Heart left ventricle (tissue), 16 donors: Measurements from ENCODE around the gene PRDM16. TPM values are rescaled to one million over a fixed set of nuclear protein-coding genes. Genes with fewer than 3 reads are reported as not detected.
A peak's percentile ranks its signal among the peaks of the same experiment; 100 is the strongest.

Source experiments
- ATAC-seq, 4 donors: fragments of 200-7000 bp; cut with Tn5 transposase; one replicate each; pipeline ENCODE4 v1.9.1; 2020 to 2022; ENCODE audit warnings: moderate library complexity in 4 of 4, mild to moderate bottlenecking in 3 of 4, moderate number of reproducible peaks in 1 of 4
- DNase-seq, 5 donors: peaks; one replicate each; pipeline ENCODE4 v3.0.0-alpha.2; 2020
- H3K27ac ChIP-seq, 12 donors: fragments of 200-600 bp; sonication (generic) in 4 of 12; one replicate each; pipeline versions ENCODE4 v1.5.0 to v1.8.0; 2016 to 2022; ENCODE audit warnings: mild to moderate bottlenecking in 2 of 12
- H3K27me3 ChIP-seq, 9 donors: fragments of 200-600 bp; sonication (generic) in 2 of 9; one replicate each; pipeline versions ENCODE4 v1.5.1 to v1.8.0; 2016 to 2022; ENCODE audit warnings: mild to moderate bottlenecking in 3 of 9
- H3K36me3 ChIP-seq, 9 donors: fragments of 200-600 bp; sonication (generic) in 2 of 9; one replicate each; pipeline versions ENCODE4 v1.5.0 to v1.8.0; 2018 to 2022; ENCODE audit warnings: mild to moderate bottlenecking in 2 of 9
- H3K4me1 ChIP-seq, 12 donors: fragments of 200-600 bp; sonication (generic) in 4 of 12; one replicate each; pipeline versions ENCODE4 v1.5.0 to v1.8.0; 2016 to 2022; ENCODE audit warnings: mild to moderate bottlenecking in 3 of 12
- H3K4me3 ChIP-seq, 12 donors: fragments of 200-600 bp; sonication (generic) in 4 of 12; one replicate each; pipeline versions ENCODE4 v1.5.0 to v1.8.0; 2017 to 2022; ENCODE audit warnings: mild to moderate bottlenecking in 9 of 12, moderate library complexity in 4 of 12
- H3K9me3 ChIP-seq, 12 donors: fragments of 200-600 bp; sonication (generic) in 4 of 12; one replicate each; pipeline versions ENCODE4 v1.5.0 to v1.8.0; 2016 to 2022; ENCODE audit warnings: mild to moderate bottlenecking in 1 of 12
- CTCF ChIP-seq, 12 donors: fragments of 200-600 bp; sonication (generic) in 4 of 12; IDR thresholded peaks; one replicate each; pipeline versions ENCODE4 v1.5.0 to v1.8.0; 2018 to 2022; ENCODE audit warnings: antibody characterized with exemption in 12 of 12, mild to moderate bottlenecking in 5 of 12
- POLR2A ChIP-seq, 2 donors: fragments of 450-650 bp; IDR thresholded peaks; one replicate each; pipeline ENCODE4 v1.6.1; 2017; ENCODE audit warnings: antibody characterized with exemption in 2 of 2, mild to moderate bottlenecking in 2 of 2, moderate library complexity in 2 of 2
- WGBS, 4 donors: extraction: QIAGEN DNeasy Blood & Tissue Kit in 2 of 4; methylation state at CpG; one replicate each; pipeline versions ENCODE4 v1.1.5 to v1.1.7; 2013 to 2018; 5-methylcytosine and 5-hydroxymethylcytosine counted together
- intact Hi-C, 10 donors: fragments of 100-400 bp; cut with DNase I; formaldehyde crosslinking; loops; one replicate each; pipeline versions ENCODE4 v1.11.1 to v1.14.2; 2022
- polyA plus RNA-seq, 2 donors: library from polyadenylated mRNA; stranded (reverse); fragments of 200-250 nt; gene quantifications; one replicate each; pipeline ENCODE4 v1.2.3, GENCODE V29; 2013
- total RNA-seq, 9 donors: library from RNA; depleted of rRNA in 2 of 9; stranded (reverse); fragments of >200 nt in 2 of 9; fragmentation: NEBNext Ultra II Directional in 3 of 9; extraction: Animal tissue kit (Norgen Biotek cat#: 25700) in 3 of 9; gene quantifications; one replicate each; pipeline versions ENCODE4 v1.1.0 to v1.2.4, GENCODE V29; 2016 to 2023
- donor health status: ischemic (EF 13 %, LVEDD 7.1; RV severe dilation, severe dysfunction).
- donor health status: healthy with polysubstance abuse.
- donor health status: DM: no; HTN: yes; CAD: no.
- donor health status: DM: no; HTN: no; CAD: no.
- donor health status: ischemic (EF 25% LVEDD 6.9; RV normal size, moderate dysfunction).
- donor health status: ischemic (EF 25% LVEDD 5.7; RV mildly dilated, moderate dysfunction).
- donor health status: healthy.
- donor health status: DM: yes; HTN: yes; CAD: no.
- donor health status: ischemic (EF 35%, LVEDD 5.7; RV mildly dilated, moderate dysfunction).
- donor health status: nonischemic (EF 11% LVEDD 7.7; RV severe dilation, severe dysfunction).
- donor health status: DM: yes; HTN: yes; CAD: no.
- donor health status: PGD.
- donor health status: ischemic (EF 29% LVEDD 5.4; RV normal size, mild dysfunction).
- donor health status: nonischemic (EF 23%, LVEDD 6.1; RV moderate dilation, normal function).

Gene PRDM16
- total and polyA plus RNA-seq, 11 donors: 6.0 to 22.7 (median 14.0) TPM

GRCh38 chr1:3105167-3105863 is 36.3 kb downstream of the PRDM16 start:
- DNase-seq: no peak
- 33 to 51% (median 45%) methylated on average over 19 to 24 of the region's 24 CpGs for WGBS, 4 donors
- Histone ChIP-seq H3K4me1 (peaks cover 0 to 43% (median 12%) of the 10 kb centered on the region in 12 donors), H3K4me3 (no peak overlapping the region), H3K36me3 (no peaks in the 10 kb centered on the region), H3K9me3 (peaks cover 0 to 10% (median 3%) of the 10 kb centered on the region in 12 donors), H3K27ac (no peak overlapping the region), H3K27me3 (no peaks in the 10 kb centered on the region)
- intact Hi-C loops: no loop called here
- peak in 1 of 4 donors; percentile 3 for ATAC-seq
- no peak for TF ChIP-seq POLR2A (IDR thresholded peaks at IDR 0.05)
- TF ChIP-seq CTCF (IDR thresholded peaks at IDR 0.05): no peak

GRCh38 chr1:3106216-3106615 is 37.2 kb downstream of the PRDM16 start:
- intact Hi-C loops: no loop called here
- peaks cover 0 to 10% (median 3%) of the 10 kb centered on the region in 12 donors for H3K9me3 ChIP-seq
- H3K4me3 ChIP-seq: no peak overlapping the region
- no peaks in the 10 kb centered on the region for H3K36me3 ChIP-seq
- no peak overlapping the region for H3K27ac ChIP-seq
- DNase-seq (no peak), ATAC-seq (peak in 1 of 4 donors; percentile 2)
- H3K27me3 ChIP-seq: no peaks in the 10 kb centered on the region
- 90 to 96% (median 92%) methylated on average over 8 of the region's 8 CpGs for WGBS, 4 donors
- TF ChIP-seq CTCF (IDR thresholded peaks at IDR 0.05): no peak
- TF ChIP-seq POLR2A (IDR thresholded peaks at IDR 0.05): no peak
- H3K4me1 ChIP-seq: peaks cover 0 to 38% (median 9%) of the 10 kb centered on the region in 12 donors

GRCh38 chr1:3107201-3107600 is 38.2 kb downstream of the PRDM16 start:
- Histone ChIP-seq H3K4me3 (no peak overlapping the region), H3K27me3 (no peaks in the 10 kb centered on the region), H3K9me3 (peaks cover 0 to 10% (median 3%) of the 10 kb centered on the region in 12 donors), H3K27ac (no peak overlapping the region), H3K36me3 (no peaks in the 10 kb centered on the region), H3K4me1 (peaks cover 0 to 35% (median 5%) of the 10 kb centered on the region in 12 donors)
- DNase-seq: no peak
- TF ChIP-seq CTCF (IDR thresholded peaks at IDR 0.05) (no peak), POLR2A (IDR thresholded peaks at IDR 0.05) (no peak)
- intact Hi-C loops: no loop called here
- 85 to 96% (median 92%) methylated on average over 7 of the region's 7 CpGs for WGBS, 4 donors
- ATAC-seq: no peak

GRCh38 chr1:3109355-3109754 is 40.4 kb downstream of the PRDM16 start:
- Histone ChIP-seq H3K9me3 (peaks cover 0 to 10% (median 3%) of the 10 kb centered on the region in 12 donors), H3K4me1 (peaks cover 0 to 42% (median 12%) of the 10 kb centered on the region in 12 donors), H3K36me3 (no peaks in the 10 kb centered on the region), H3K27ac (no peak overlapping the region), H3K4me3 (no peak overlapping the region), H3K27me3 (no peaks in the 10 kb centered on the region)
- TF ChIP-seq POLR2A (IDR thresholded peaks at IDR 0.05) (no peak), CTCF (IDR thresholded peaks at IDR 0.05) (no peak)
- intact Hi-C loops: no loop called here
- 42 to 55% (median 51%) methylated on average over 12 of the region's 12 CpGs for WGBS, 4 donors
- DNase-seq (no peak), ATAC-seq (no peak)
